ENCODE results near the gene ROCK1. TPM values are rescaled to one million over a fixed set of nuclear protein-coding genes. Genes with fewer than 3 reads are reported as not detected.

Gene ROCK1
- total and polyA plus RNA-seq, 2 donors (not counting 1 experiment from before 2014, with no cell fraction given) = 12.5 to 103 TPM

- H3K4me1 ChIP-seq (ENCODE audit: control insufficient read depth in 2 of 2, insufficient read depth in 2 of 2, low read length in 2 of 2) = peaks cover 34 to 52% of the 10 kb centered on the region in 2 donors
- ChIA-PET POLR2A (no interaction called here), CTCF (interaction anchor here (2.1 kb wide), 1 partner anchor 138 kb away, joined by 4 read pairs; no protein-coding TSS in a partner anchor)
- peaks cover 53% of the 10 kb centered on the region for H4K20me1 ChIP-seq (ENCODE audit: control insufficient read depth, insufficient read depth, low read length, poor library complexity, severe bottlenecking)
- no peaks in the 10 kb centered on the region for H3K36me3 ChIP-seq (replicated peaks in 1 of 2; ENCODE audit: control extremely low read depth in 1 of 2, control insufficient read depth in 1 of 2, extremely low read depth in 1 of 2, insufficient read depth in 2 of 2, low read length in 1 of 2)
- intact Hi-C loops (cut with micrococcal nuclease) = loop anchor here (2.0 to 5.0 kb wide), 4 partner anchors 35 to 1822 kb away; partner anchors contain the start of gene RBBP8
- H3K4me3 ChIP-seq (ENCODE audit: control extremely low read depth in 1 of 5, extremely low read depth in 1 of 5, insufficient read depth in 1 of 5, low read depth in 2 of 5, low read length in 4 of 5) = peak overlapping the region; percentile 96 to 100 (median 98)
- no peak for ATAC-seq (ENCODE audit: low read depth)
- no peak for DNase-seq
- peaks cover 67% of the 10 kb centered on the region for H3K79me2 ChIP-seq (ENCODE audit: control insufficient read depth, insufficient read depth, low read length)
- no peaks in the 10 kb centered on the region for H3K9me3 Mint-ChIP-seq (ENCODE audit: insufficient read depth)
- peaks cover 8% of the 10 kb centered on the region for H3K4me1 Mint-ChIP-seq
- no peaks in the 10 kb centered on the region for H3K27me3 Mint-ChIP-seq
- peak overlapping the region; percentile 99 for H3K27ac Mint-ChIP-seq
- peak overlapping the region; percentile 92 for H2AFZ ChIP-seq (ENCODE audit: insufficient read depth, low read depth, low read length, poor library complexity, severe bottlenecking)
- no peaks in the 10 kb centered on the region for H3K27me3 ChIP-seq (replicated peaks in 1 of 4; ENCODE audit: control extremely low read depth in 1 of 4, control insufficient read depth in 3 of 4, insufficient read depth in 4 of 4, low read length in 3 of 4)
- H3K4me2 ChIP-seq (replicated peaks; ENCODE audit: low read depth, low read length, poor library complexity, severe bottlenecking) = peak overlapping the region; percentile 68
- TF ChIP-seq EZH2 (IDR thresholded peaks at IDR 0.05; ENCODE audit: borderline replicate concordance, insufficient read depth, low read depth, low read length, poor library complexity, severe bottlenecking) = no peak
- TF ChIP-seq, protein P1, sequence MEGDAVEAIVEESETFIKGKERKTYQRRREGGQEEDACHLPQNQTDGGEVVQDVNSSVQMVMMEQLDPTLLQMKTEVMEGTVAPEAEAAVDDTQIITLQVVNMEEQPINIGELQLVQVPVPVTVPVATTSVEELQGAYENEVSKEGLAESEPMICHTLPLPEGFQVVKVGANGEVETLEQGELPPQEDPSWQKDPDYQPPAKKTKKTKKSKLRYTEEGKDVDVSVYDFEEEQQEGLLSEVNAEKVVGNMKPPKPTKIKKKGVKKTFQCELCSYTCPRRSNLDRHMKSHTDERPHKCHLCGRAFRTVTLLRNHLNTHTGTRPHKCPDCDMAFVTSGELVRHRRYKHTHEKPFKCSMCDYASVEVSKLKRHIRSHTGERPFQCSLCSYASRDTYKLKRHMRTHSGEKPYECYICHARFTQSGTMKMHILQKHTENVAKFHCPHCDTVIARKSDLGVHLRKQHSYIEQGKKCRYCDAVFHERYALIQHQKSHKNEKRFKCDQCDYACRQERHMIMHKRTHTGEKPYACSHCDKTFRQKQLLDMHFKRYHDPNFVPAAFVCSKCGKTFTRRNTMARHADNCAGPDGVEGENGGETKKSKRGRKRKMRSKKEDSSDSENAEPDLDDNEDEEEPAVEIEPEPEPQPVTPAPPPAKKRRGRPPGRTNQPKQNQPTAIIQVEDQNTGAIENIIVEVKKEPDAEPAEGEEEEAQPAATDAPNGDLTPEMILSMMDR (IDR thresholded peaks at IDR 0.05) = no peak
- peak overlapping the region; percentile 94 for H3K27ac ChIP-seq (ENCODE audit: low read length in 2 of 2)
- peak overlapping the region; percentile 92 for H3K4me3 Mint-ChIP-seq
- 0% methylated on average over 1 of the region's 8 CpGs for WGBS (ENCODE audit: insufficient coverage)
- H3K9ac ChIP-seq (ENCODE audit: low read length) = peak overlapping the region; percentile 92
- H3K9me3 ChIP-seq (ENCODE audit: control extremely low read depth in 1 of 3, control insufficient read depth in 2 of 3, insufficient read depth in 1 of 3, low read length in 2 of 3) = no peaks in the 10 kb centered on the region
Observed at GRCh38 chr18:21109936-21110712, 1.5 kb downstream of the ROCK1 start.

- peaks cover 0 to 2% (median 0%) of the 10 kb centered on the region in 3 donors for H3K9me3 ChIP-seq (ENCODE audit: control extremely low read depth in 1 of 3, control insufficient read depth in 2 of 3, insufficient read depth in 1 of 3, low read length in 2 of 3)
- no peak overlapping the region for H3K4me3 ChIP-seq (ENCODE audit: control extremely low read depth in 1 of 5, extremely low read depth in 1 of 5, insufficient read depth in 1 of 5, low read depth in 2 of 5, low read length in 4 of 5)
- peak overlapping the region; percentile 38 for H3K4me3 Mint-ChIP-seq
- no peaks in the 10 kb centered on the region for H3K27me3 ChIP-seq (replicated peaks in 1 of 4; ENCODE audit: control extremely low read depth in 1 of 4, control insufficient read depth in 3 of 4, insufficient read depth in 4 of 4, low read length in 3 of 4)
- H3K9me3 Mint-ChIP-seq (ENCODE audit: insufficient read depth) = no peaks in the 10 kb centered on the region
- CTCF ChIA-PET = no interaction called here
- no peak overlapping the region for H3K9ac ChIP-seq (ENCODE audit: low read length)
- H3K4me1 ChIP-seq (ENCODE audit: control insufficient read depth in 2 of 2, insufficient read depth in 2 of 2, low read length in 2 of 2) = peaks cover 29 to 72% of the 10 kb centered on the region in 2 donors
- DNase-seq (no peak), ATAC-seq (ENCODE audit: low read depth) (no peak)
- 60% methylated on average over 2 of the region's 3 CpGs for WGBS (ENCODE audit: insufficient coverage)
- peak overlapping the region; percentile 68 for H3K4me2 ChIP-seq (replicated peaks; ENCODE audit: low read depth, low read length, poor library complexity, severe bottlenecking)
- H3K36me3 ChIP-seq (replicated peaks in 1 of 2; ENCODE audit: control extremely low read depth in 1 of 2, control insufficient read depth in 1 of 2, extremely low read depth in 1 of 2, insufficient read depth in 2 of 2, low read length in 1 of 2) = peaks cover 0 to 1% of the 10 kb centered on the region in 2 experiments
- no peak overlapping the region for H2AFZ ChIP-seq (ENCODE audit: insufficient read depth, low read depth, low read length, poor library complexity, severe bottlenecking)
- H3K27ac ChIP-seq (ENCODE audit: low read length in 2 of 2) = no peak overlapping the region
- POLR2A ChIA-PET = no interaction called here
- H3K27me3 Mint-ChIP-seq = no peaks in the 10 kb centered on the region
- peaks cover 79% of the 10 kb centered on the region for H4K20me1 ChIP-seq (ENCODE audit: control insufficient read depth, insufficient read depth, low read length, poor library complexity, severe bottlenecking)
- no peak for TF ChIP-seq EZH2 (IDR thresholded peaks at IDR 0.05; ENCODE audit: borderline replicate concordance, insufficient read depth, low read depth, low read length, poor library complexity, severe bottlenecking)
- TF ChIP-seq, protein P1 (IDR thresholded peaks at IDR 0.05) = no peak
- peaks cover 26% of the 10 kb centered on the region for H3K4me1 Mint-ChIP-seq
- intact Hi-C loops (cut with micrococcal nuclease) = no loop called here
- no peak overlapping the region for H3K27ac Mint-ChIP-seq
- H3K79me2 ChIP-seq (ENCODE audit: control insufficient read depth, insufficient read depth, low read length) = peaks cover 99% of the 10 kb centered on the region
Observed at GRCh38 chr18:21105936-21106335, 5.7 kb downstream of the ROCK1 start.
